B cell (primary cell): Measurements from ENCODE around the gene HARS2.
"Not testable (repeated sequence)": the region's sequence is repeated elsewhere in the genome, so short reads cannot be mapped to it uniquely, and the experiment has no call there.

Experiments used
- EZH2 ChIP-seq: IDR thresholded peaks from 2 replicates; pipeline ENCODE4 v1.6.1; 2012; ENCODE audit warnings: borderline replicate concordance, low read depth, mild to moderate bottlenecking, moderate library complexity, low read length; ENCODE audit not compliant: insufficient read depth, poor library complexity, severe bottlenecking
- TF ChIP-seq, protein P1 (sequence below): fragments of 200-600 bp; IDR thresholded peaks from one replicate; pipeline ENCODE4 v1.8.0; 2022; ENCODE audit warnings: antibody characterized with exemption, mild to moderate bottlenecking

DNA sequence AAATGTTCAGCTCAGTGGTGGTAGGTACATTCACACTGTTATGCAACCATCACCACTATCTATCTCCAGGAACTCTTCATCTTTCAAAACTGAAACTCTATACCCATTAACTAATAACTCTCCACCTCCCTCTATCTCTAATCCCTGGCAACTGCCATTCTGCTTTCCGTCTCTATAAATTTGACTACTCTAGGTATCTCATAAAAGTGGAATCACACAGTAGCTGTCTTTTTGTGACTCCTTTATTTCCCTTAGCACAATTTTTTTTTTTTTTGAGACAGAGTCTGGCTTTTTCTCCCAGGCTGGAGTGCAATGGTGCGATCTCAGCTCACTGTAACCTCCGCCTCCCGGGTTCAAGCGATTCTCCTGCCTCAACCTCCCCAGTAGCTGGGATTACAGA is 30.1 kb downstream of the HARS2 start:
- not testable (repeated sequence) for TF ChIP-seq EZH2
- TF ChIP-seq, protein P1, sequence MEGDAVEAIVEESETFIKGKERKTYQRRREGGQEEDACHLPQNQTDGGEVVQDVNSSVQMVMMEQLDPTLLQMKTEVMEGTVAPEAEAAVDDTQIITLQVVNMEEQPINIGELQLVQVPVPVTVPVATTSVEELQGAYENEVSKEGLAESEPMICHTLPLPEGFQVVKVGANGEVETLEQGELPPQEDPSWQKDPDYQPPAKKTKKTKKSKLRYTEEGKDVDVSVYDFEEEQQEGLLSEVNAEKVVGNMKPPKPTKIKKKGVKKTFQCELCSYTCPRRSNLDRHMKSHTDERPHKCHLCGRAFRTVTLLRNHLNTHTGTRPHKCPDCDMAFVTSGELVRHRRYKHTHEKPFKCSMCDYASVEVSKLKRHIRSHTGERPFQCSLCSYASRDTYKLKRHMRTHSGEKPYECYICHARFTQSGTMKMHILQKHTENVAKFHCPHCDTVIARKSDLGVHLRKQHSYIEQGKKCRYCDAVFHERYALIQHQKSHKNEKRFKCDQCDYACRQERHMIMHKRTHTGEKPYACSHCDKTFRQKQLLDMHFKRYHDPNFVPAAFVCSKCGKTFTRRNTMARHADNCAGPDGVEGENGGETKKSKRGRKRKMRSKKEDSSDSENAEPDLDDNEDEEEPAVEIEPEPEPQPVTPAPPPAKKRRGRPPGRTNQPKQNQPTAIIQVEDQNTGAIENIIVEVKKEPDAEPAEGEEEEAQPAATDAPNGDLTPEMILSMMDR = not testable (repeated sequence)
